ENCODE results near the gene CAMTA1.

DNA sequence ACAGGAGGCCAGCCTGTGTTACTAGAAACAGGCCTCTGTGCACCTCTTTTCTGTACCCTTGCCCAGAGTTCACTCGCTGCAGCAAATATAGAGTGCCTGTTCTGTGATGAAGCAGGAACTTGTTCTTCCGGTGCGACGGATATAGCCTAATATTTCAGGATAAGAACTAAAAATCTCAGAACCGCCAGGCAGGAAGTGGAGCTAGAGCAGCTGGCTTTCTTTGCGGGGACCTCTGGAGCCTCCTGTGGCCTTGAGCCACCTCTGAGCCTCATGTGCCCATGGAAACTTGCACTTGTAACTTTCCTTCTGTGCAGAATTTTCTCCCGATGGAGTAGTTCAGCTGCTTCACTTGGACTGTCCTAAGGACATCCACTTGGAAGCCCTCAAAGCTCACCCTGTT is 941.4 kb downstream of the CAMTA1 start:
- TF ChIP-seq SP1 (IDR thresholded peaks at IDR 0.05), result no peak
- no peak for TF ChIP-seq NFRKB (IDR thresholded peaks at IDR 0.05)
- TF ChIP-seq FOXM1 (IDR thresholded peaks at IDR 0.05; ENCODE audit: borderline replicate concordance), result no peak
- no peak for TF ChIP-seq L3MBTL2 (conservative IDR thresholded peaks at IDR 0.05)
